K562 (cell line): ENCODE results near the gene NUP50. TPM values are rescaled to one million over a fixed set of nuclear protein-coding genes. Genes with fewer than 3 reads are reported as not detected.

Experiments
- ATAC-seq: fragments of 200-7000 bp; cut with Tn5 transposase; 3 replicates; pipeline ENCODE4 v1.9.1; 2020; ENCODE audit warnings: moderate library complexity
- BruUV-seq: library from RNA; stranded (reverse); fragments of 400-500 nt; replicated peaks from 2 replicates; lab custom pipeline; 2021; lab: Mats Ljungman, UMichigan
- CTCF ChIA-PET: fragments of 300-600 bp; formaldehyde crosslinking; extraction: SDS; loops from one replicate; lab custom pipeline; 2021; ENCODE audit warnings: low intra/inter-chr PET ratio; lab: Yijun Ruan, JAX
- POLR2A ChIA-PET: fragments of 300-600, 350-650 bp; sonication (Branson Sonifier 250); formaldehyde crosslinking; extraction: SDS; loops from one replicate; lab custom pipeline; 2021; ENCODE audit warnings: antibody characterized with exemption, inconsistent platforms; lab: Yijun Ruan, JAX
- DNase-seq, 4 experiments: peaks; one replicate each; pipeline versions ENCODE4 v3.0.0 to v3.0.0-alpha.2; 2011 to 2018; ENCODE audit warnings: low spot score in 3 of 4, mixed read lengths in 3 of 4; ENCODE audit errors: extremely low read depth in 1 of 4
- FAIRE-seq: peaks from 2 replicates; lab custom pipeline; 2011; peaks lifted over from hg19 to GRCh38; lab: Jason Lieb, UNC
- H2AFZ ChIP-seq: 2 replicates; pipeline ENCODE4 v1.6.0; 2011; ENCODE audit warnings: low read depth, low read length, control low read depth, inconsistent platforms
- H3K27ac ChIP-seq: fragments of 200-600 bp; 3 replicates; pipeline ENCODE4 v1.8.0; 2011; ENCODE audit warnings: low read depth, mild to moderate bottlenecking, control low read depth, inconsistent platforms, low read length, moderate library complexity, mixed read lengths; ENCODE audit errors: extremely low read depth
- H3K27me3 ChIP-seq, 2 experiments: fragments of 300-600 bp in 1 of 2; 2 replicates in 1 of 2; 3 replicates in 1 of 2; pipeline versions ENCODE4 v1.6.0 to v1.8.0; 2011; ENCODE audit warnings: inconsistent platforms in 2 of 2, low read length in 2 of 2, mild to moderate bottlenecking in 1 of 2, mixed read lengths in 1 of 2, moderate library complexity in 1 of 2; ENCODE audit not compliant: control insufficient read depth in 2 of 2, insufficient read depth in 2 of 2
- H3K36me3 ChIP-seq: fragments of 300-600 bp; 3 replicates; pipeline ENCODE4 v1.8.0; 2011; ENCODE audit warnings: mild to moderate bottlenecking, low read length, inconsistent platforms; ENCODE audit not compliant: control insufficient read depth, insufficient read depth
- H3K4me1 ChIP-seq, 2 experiments: fragments of 200-600 bp in 1 of 2; replicated peaks in 1 of 2; 2 replicates in 1 of 2; 3 replicates in 1 of 2; pipeline versions ENCODE4 v1.5.1 to v1.8.0; 2011; ENCODE audit warnings: inconsistent platforms in 2 of 2, low read length in 2 of 2, mild to moderate bottlenecking in 1 of 2, mixed read lengths in 1 of 2, moderate library complexity in 1 of 2; ENCODE audit not compliant: control insufficient read depth in 2 of 2, insufficient read depth in 2 of 2
- H3K4me2 ChIP-seq: 2 replicates; pipeline ENCODE4 v1.6.1; 2011; ENCODE audit warnings: low read length, control low read depth, inconsistent platforms, mixed read lengths; ENCODE audit not compliant: insufficient read depth
- H3K4me3 ChIP-seq: fragments of 200-600 bp; sonication (generic), shearing (Covaris generic); 2 replicates; pipeline ENCODE4 v1.5.1; 2016; ENCODE audit warnings: control low read depth, inconsistent platforms
- H3K79me2 ChIP-seq: fragments of 200-600 bp; 3 replicates; pipeline ENCODE4 v1.8.0; 2011; ENCODE audit warnings: low read length, inconsistent platforms; ENCODE audit not compliant: control insufficient read depth, insufficient read depth
- H3K9ac ChIP-seq, 2 experiments: 2 replicates each; pipeline versions ENCODE4 v1.6.0 to v1.6.1; 2011; ENCODE audit warnings: low read depth in 2 of 2, low read length in 2 of 2, control low read depth in 1 of 2, inconsistent platforms in 1 of 2, mild to moderate bottlenecking in 1 of 2, mixed read lengths in 1 of 2; ENCODE audit not compliant: insufficient read depth in 1 of 2
- H3K9me1 ChIP-seq: one replicate; pipeline ENCODE4 v1.6.0; 2011; ENCODE audit warnings: inconsistent platforms, mild to moderate bottlenecking, low read length, moderate library complexity; ENCODE audit not compliant: control insufficient read depth, insufficient read depth
- H3K9me3 ChIP-seq: replicated peaks from 2 replicates; pipeline ENCODE4 v1.5.1; 2011; ENCODE audit warnings: low read depth, low read length, inconsistent platforms; ENCODE audit not compliant: control insufficient read depth, insufficient read depth
- H4K20me1 ChIP-seq: replicated peaks from 2 replicates; pipeline ENCODE4 v1.6.1; 2011; ENCODE audit warnings: low read length, inconsistent platforms, mixed read lengths; ENCODE audit not compliant: control insufficient read depth, insufficient read depth
- CBFA2T2 ChIP-seq: fragments of 450-650 bp; conservative IDR thresholded peaks from 2 replicates; pipeline ENCODE4 v1.6.1; 2017; ENCODE audit warnings: mild to moderate bottlenecking
- ESRRA ChIP-seq: fragments of 450-650 bp; IDR thresholded peaks from 2 replicates; pipeline ENCODE4 v1.6.1; 2014; ENCODE audit warnings: low read depth, mild to moderate bottlenecking, moderate library complexity, borderline replicate concordance
- GATAD2B ChIP-seq: fragments of 450-650 bp; IDR thresholded peaks from 2 replicates; pipeline ENCODE4 v1.6.1; 2017; ENCODE audit warnings: mild to moderate bottlenecking, borderline replicate concordance
- KLF10 ChIP-seq: fragments of 250-450 bp; sonication (Bioruptor Pico); IDR thresholded peaks from 2 replicates; pipeline ENCODE4 v1.6.1; 2021; ENCODE audit warnings: matching md5 sums
- RBM22 ChIP-seq: fragments of 200-400 bp; formaldehyde crosslinking; IDR thresholded peaks from 2 replicates; pipeline ENCODE4 v1.6.1; 2018; ENCODE audit warnings: low read length, low read depth; ENCODE audit not compliant: poor library complexity, severe bottlenecking
- RCOR1 ChIP-seq, 2 experiments: IDR thresholded peaks; 2 replicates each; pipeline ENCODE4 v1.6.1; 2012; ENCODE audit warnings: low read depth in 2 of 2, low read length in 2 of 2, borderline replicate concordance in 1 of 2, improper control_type of control experiment in 1 of 2
- SUPT5H ChIP-seq: fragments of 450-650 bp; IDR thresholded peaks from 2 replicates; pipeline ENCODE4 v1.6.1; 2016
- XRCC3 ChIP-seq: fragments of 450-650 bp; IDR thresholded peaks from 2 replicates; pipeline ENCODE4 v1.6.1; 2017; ENCODE audit warnings: mild to moderate bottlenecking, moderate library complexity
- WGBS: fragments of 100-300 bp; shearing (Covaris generic); methylation state at CpG from one replicate; pipeline ENCODE4 v1.1.6; 2016; ENCODE audit warnings: low coverage, mixed read lengths; ENCODE audit not compliant: insufficient coverage; ENCODE audit errors: missing lambda C conversion rate; 5-methylcytosine and 5-hydroxymethylcytosine counted together
- in situ Hi-C: fragments of 300-500 bp; cut with MboI; formaldehyde crosslinking; loops from 4 replicates; pipeline ENCODE4 v1.15.0; 2018; ENCODE audit warnings: inconsistent platforms, mixed read lengths
- intact Hi-C: fragments of 100-400 bp; cut with micrococcal nuclease; formaldehyde crosslinking; loops from 2 replicates; pipeline ENCODE4 v1.14.2; 2022
- polyA plus RNA-seq, 8 experiments: library from polyadenylated mRNA; depleted of rRNA in 4 of 8; stranded (reverse) in 5 of 8; unstranded in 3 of 8; fragments of >200 nt; fragmentation: Nextera tagmentation in 2 of 8; fragmentation: Illumina TruSeq in 1 of 8; extraction: Ambion mirVana in 2 of 8; extraction: Trizol in 1 of 8; gene quantifications; 2 replicates each; pipeline versions ENCODE4 v1.2.1 to v1.2.3, GENCODE V29; 2011 to 2014; ENCODE audit warnings: inconsistent platforms in 1 of 8, missing spikeins in 1 of 8
- total RNA-seq, 7 experiments: library from RNA; depleted of rRNA in 6 of 7; stranded (reverse); fragments of >200 nt in 6 of 7; fragmentation: Illumina TruSeq in 2 of 7; extraction: Trizol in 2 of 7; gene quantifications; 2 replicates each; pipeline versions ENCODE4 v1.2.1 to v1.2.3, GENCODE V29; 2011 to 2021; ENCODE audit warnings: low replicate concordance in 1 of 7
- TF ChIP-seq, protein P1 (sequence below): IDR thresholded peaks from 3 replicates; pipeline ENCODE4 v1.6.1; 2011; ENCODE audit warnings: borderline replicate concordance, mild to moderate bottlenecking, moderate library complexity; ENCODE audit not compliant: insufficient read length; ENCODE audit errors: extremely low read depth
- TF ChIP-seq, protein P2 (sequence below): fragments of 450-650 bp; IDR thresholded peaks from 2 replicates; pipeline ENCODE4 v1.6.1; 2016; ENCODE audit warnings: antibody characterized with exemption
- TF ChIP-seq, protein P3 (sequence below): sonication (generic); formaldehyde crosslinking; IDR thresholded peaks from 2 replicates; pipeline ENCODE4 v1.8.0; 2022; ENCODE audit warnings: mild to moderate bottlenecking, missing genetic modification reagents
- TF ChIP-seq, protein P4 (sequence below): fragments of 150-350 bp; IDR thresholded peaks from 2 replicates; pipeline ENCODE4 v1.6.1; 2014; ENCODE audit warnings: low read depth, mild to moderate bottlenecking, low read length, borderline replicate concordance

The NUP50 gene
- total and polyA plus RNA-seq, 9 of the 15 experiments (the other 6 are each of a cell fraction or from before 2014, with no cell fraction given): 23.8 to 83.7 (median 55.3) TPM

DNA sequence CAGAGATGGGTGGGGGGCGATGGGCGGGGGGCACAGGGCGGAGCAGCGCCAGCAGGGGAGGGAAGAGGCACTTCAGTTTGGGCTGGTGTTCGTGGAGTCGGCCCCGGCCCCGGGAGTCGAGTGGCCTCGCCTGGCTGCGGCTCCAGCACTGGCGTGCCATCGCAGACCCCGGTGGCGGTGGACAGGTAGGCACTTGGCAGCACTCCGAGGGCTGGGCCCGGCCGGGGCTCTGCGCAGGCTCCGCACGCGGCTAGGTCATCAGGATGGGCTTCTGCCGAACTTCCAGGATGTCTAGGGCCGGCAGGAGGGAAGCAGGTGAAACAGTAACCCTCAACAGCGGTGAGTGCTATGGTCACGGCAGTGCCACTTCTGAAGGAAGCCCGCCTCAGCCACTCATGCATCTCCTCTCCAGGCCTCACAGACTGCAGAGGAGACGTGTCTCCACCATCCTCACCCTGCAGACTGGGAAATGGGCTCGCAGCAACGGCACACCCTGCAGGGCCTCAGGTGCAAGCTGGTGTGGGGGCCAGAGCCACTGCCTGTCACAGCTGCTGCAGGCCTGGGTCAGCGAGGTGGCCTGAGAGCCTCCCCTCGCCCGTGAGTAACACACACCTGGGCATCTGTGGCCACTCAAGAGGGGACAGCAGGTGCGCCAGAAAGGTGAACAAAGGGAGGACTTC, 33.3 kb downstream of the NUP50 start:
- intact Hi-C loops: no loop called here
- Histone ChIP-seq H3K9me1 (peaks cover 6% of the 10 kb centered on the region), H3K4me1 (peaks cover 13 to 37% of the 10 kb centered on the region in 2 experiments; a peak in 4 of 5 replicates), H3K4me3 (no peak overlapping the region), H3K79me2 (no peaks in the 10 kb centered on the region), H3K9me3 (no peaks in the 10 kb centered on the region), H3K9ac (no peak overlapping the region), H2AFZ (no peak overlapping the region), H3K27me3 (no peaks in the 10 kb centered on the region), H3K27ac (no peak overlapping the region), H4K20me1 (no peaks in the 10 kb centered on the region; the same call in 1 of the 2 replicates), H3K4me2 (no peak overlapping the region), H3K36me3 (no peaks in the 10 kb centered on the region)
- DNase-seq (no peak), ATAC-seq (no peak), FAIRE-seq (no peak)
- TF ChIP-seq, protein P1, sequence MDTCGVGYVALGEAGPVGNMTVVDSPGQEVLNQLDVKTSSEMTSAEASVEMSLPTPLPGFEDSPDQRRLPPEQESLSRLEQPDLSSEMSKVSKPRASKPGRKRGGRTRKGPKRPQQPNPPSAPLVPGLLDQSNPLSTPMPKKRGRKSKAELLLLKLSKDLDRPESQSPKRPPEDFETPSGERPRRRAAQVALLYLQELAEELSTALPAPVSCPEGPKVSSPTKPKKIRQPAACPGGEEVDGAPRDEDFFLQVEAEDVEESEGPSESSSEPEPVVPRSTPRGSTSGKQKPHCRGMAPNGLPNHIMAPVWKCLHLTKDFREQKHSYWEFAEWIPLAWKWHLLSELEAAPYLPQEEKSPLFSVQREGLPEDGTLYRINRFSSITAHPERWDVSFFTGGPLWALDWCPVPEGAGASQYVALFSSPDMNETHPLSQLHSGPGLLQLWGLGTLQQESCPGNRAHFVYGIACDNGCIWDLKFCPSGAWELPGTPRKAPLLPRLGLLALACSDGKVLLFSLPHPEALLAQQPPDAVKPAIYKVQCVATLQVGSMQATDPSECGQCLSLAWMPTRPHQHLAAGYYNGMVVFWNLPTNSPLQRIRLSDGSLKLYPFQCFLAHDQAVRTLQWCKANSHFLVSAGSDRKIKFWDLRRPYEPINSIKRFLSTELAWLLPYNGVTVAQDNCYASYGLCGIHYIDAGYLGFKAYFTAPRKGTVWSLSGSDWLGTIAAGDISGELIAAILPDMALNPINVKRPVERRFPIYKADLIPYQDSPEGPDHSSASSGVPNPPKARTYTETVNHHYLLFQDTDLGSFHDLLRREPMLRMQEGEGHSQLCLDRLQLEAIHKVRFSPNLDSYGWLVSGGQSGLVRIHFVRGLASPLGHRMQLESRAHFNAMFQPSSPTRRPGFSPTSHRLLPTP: no peak
- TF ChIP-seq, protein P2, sequence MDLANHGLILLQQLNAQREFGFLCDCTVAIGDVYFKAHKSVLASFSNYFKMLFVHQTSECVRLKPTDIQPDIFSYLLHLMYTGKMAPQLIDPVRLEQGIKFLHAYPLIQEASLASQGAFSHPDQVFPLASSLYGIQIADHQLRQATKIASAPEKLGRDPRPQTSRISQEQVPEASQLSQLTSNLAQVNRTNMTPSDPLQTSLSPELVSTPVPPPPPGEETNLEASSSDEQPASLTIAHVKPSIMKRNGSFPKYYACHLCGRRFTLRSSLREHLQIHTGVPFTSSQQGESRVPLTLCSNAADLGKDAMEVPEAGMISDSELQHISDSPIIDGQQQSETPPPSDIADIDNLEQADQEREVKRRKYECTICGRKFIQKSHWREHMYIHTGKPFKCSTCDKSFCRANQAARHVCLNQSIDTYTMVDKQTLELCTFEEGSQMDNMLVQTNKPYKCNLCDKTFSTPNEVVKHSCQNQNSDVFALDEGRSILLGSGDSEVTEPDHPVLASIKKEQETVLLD: no peak
- TF ChIP-seq RBM22 (no peak), ESRRA (no peak), CBFA2T2 (no peak), XRCC3 (no peak), GATAD2B (no peak), SUPT5H (no peak), RCOR1 (IDR thresholded peaks at IDR 0.05; ENCODE audit: borderline replicate concordance in 1 of 2, low read depth in 2 of 2, low read length in 2 of 2) (no peak), KLF10 (CRISPR knock-in tag) (no peak)
- TF ChIP-seq, protein P3, sequence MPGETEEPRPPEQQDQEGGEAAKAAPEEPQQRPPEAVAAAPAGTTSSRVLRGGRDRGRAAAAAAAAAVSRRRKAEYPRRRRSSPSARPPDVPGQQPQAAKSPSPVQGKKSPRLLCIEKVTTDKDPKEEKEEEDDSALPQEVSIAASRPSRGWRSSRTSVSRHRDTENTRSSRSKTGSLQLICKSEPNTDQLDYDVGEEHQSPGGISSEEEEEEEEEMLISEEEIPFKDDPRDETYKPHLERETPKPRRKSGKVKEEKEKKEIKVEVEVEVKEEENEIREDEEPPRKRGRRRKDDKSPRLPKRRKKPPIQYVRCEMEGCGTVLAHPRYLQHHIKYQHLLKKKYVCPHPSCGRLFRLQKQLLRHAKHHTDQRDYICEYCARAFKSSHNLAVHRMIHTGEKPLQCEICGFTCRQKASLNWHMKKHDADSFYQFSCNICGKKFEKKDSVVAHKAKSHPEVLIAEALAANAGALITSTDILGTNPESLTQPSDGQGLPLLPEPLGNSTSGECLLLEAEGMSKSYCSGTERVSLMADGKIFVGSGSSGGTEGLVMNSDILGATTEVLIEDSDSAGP: no peak
- TF ChIP-seq, protein P4, sequence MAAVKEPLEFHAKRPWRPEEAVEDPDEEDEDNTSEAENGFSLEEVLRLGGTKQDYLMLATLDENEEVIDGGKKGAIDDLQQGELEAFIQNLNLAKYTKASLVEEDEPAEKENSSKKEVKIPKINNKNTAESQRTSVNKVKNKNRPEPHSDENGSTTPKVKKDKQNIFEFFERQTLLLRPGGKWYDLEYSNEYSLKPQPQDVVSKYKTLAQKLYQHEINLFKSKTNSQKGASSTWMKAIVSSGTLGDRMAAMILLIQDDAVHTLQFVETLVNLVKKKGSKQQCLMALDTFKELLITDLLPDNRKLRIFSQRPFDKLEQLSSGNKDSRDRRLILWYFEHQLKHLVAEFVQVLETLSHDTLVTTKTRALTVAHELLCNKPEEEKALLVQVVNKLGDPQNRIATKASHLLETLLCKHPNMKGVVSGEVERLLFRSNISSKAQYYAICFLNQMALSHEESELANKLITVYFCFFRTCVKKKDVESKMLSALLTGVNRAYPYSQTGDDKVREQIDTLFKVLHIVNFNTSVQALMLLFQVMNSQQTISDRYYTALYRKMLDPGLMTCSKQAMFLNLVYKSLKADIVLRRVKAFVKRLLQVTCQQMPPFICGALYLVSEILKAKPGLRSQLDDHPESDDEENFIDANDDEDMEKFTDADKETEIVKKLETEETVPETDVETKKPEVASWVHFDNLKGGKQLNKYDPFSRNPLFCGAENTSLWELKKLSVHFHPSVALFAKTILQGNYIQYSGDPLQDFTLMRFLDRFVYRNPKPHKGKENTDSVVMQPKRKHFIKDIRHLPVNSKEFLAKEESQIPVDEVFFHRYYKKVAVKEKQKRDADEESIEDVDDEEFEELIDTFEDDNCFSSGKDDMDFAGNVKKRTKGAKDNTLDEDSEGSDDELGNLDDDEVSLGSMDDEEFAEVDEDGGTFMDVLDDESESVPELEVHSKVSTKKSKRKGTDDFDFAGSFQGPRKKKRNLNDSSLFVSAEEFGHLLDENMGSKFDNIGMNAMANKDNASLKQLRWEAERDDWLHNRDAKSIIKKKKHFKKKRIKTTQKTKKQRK: no peak
- ChIA-PET POLR2A (interaction anchor here (0.8 kb wide), 1 partner anchor 33 kb away, joined by 3 read pairs; the partner anchor contains the start of gene NUP50), CTCF (no interaction called here)
- no TSS peak for BruUV-seq
- in situ Hi-C loops: loop anchor here (10.0 kb wide), 2 partner anchors 82 to 1508 kb away; no protein-coding TSS in a partner anchor
- 83% methylated on average over 8 of the region's 34 CpGs for WGBS
